Lower leg skin (tissue), 3 donors: ENCODE data around the gene PRX.

Experiments
- CTCF ChIP-seq, 3 donors: fragments of 450-650 bp; IDR thresholded peaks; one replicate each; pipeline ENCODE4 v1.5.1; 2016; ENCODE audit warnings: antibody characterized with exemption in 3 of 3, mild to moderate bottlenecking in 3 of 3, moderate library complexity in 2 of 3
- POLR2A ChIP-seq, 2 donors: fragments of 450-650 bp; IDR thresholded peaks; one replicate each; pipeline ENCODE4 v1.6.1; 2016 to 2017; ENCODE audit warnings: antibody characterized with exemption in 2 of 2, mild to moderate bottlenecking in 1 of 2, moderate library complexity in 1 of 2

- TF ChIP-seq POLR2A (IDR thresholded peaks at IDR 0.05) (no peak), CTCF (IDR thresholded peaks at IDR 0.05) (no peak)
Measured at GRCh38 chr19:40377876-40378385, 35.2 kb downstream of the PRX start.
